ENCODE results near the gene SYT5. TPM values are rescaled to one million over a fixed set of nuclear protein-coding genes. Genes with fewer than 3 reads are reported as not detected.

The SYT5 gene
- total and polyA plus RNA-seq, 2 experiments from 2014 or later, result 0.12 TPM; not detected in 1

DNA sequence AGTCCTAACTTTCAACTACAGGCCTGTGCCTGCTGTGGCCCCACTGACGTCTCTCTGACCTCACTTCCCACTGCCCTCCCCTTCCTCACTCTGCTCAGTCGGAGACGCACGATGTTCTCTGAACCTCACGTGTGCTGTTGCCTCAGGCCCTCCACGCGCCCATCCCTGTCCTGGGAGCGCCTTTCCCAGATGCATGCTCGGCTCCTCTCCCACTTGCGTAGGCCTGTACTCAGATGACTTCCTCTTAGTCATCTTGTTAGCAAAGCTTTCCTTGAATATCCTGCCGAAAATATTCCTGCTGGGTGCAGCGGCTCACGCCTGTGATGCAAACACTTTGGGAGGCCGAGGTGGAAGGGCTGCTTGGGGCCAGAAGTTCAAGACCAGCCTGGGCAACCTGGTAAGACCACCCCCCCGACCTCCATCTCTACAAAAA lies 9.3 kb upstream of the SYT5 start:
- TF ChIP-seq, protein P1, sequence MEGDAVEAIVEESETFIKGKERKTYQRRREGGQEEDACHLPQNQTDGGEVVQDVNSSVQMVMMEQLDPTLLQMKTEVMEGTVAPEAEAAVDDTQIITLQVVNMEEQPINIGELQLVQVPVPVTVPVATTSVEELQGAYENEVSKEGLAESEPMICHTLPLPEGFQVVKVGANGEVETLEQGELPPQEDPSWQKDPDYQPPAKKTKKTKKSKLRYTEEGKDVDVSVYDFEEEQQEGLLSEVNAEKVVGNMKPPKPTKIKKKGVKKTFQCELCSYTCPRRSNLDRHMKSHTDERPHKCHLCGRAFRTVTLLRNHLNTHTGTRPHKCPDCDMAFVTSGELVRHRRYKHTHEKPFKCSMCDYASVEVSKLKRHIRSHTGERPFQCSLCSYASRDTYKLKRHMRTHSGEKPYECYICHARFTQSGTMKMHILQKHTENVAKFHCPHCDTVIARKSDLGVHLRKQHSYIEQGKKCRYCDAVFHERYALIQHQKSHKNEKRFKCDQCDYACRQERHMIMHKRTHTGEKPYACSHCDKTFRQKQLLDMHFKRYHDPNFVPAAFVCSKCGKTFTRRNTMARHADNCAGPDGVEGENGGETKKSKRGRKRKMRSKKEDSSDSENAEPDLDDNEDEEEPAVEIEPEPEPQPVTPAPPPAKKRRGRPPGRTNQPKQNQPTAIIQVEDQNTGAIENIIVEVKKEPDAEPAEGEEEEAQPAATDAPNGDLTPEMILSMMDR (IDR thresholded peaks at IDR 0.05; ENCODE audit: low read depth, low read length), result no peak
- DNase-seq (ENCODE audit: low read depth in 1 of 2, low spot score in 1 of 2), result peak in 1 of 2 donors; percentile 98

DNA sequence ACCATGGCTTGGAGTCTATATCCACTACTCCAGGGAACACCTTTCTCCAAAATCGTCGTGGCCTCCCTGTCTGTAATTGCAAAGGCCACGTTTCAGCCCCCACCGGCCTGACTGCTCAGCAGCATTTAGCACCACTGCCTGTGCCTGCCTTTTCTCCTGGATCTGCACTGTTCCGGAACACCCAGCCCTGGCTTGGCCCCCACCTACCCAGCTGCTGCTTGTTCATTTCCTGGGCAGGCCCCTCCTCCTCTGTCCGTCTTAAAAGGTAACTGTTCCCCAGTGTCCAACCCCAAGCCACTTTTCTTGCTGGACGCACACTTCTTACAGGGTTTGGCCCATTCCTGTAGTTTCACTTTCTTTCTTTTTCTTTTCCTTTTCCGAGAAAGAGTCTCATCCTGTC lies 8.5 kb upstream of the SYT5 start:
- H3K27ac ChIP-seq, result no peak overlapping the region
- no peaks in the 10 kb centered on the region for H3K4me1 ChIP-seq (ENCODE audit: low read depth)
- TF ChIP-seq, protein P1 (IDR thresholded peaks at IDR 0.05; ENCODE audit: low read depth, low read length), result no peak
- no peak overlapping the region for H3K4me3 ChIP-seq
- peaks cover 15% of the 10 kb centered on the region for H3K27me3 ChIP-seq
- H3K36me3 ChIP-seq, result no peaks in the 10 kb centered on the region
- no peaks in the 10 kb centered on the region for H3K9me3 ChIP-seq (ENCODE audit: low read depth)
- DNase-seq (ENCODE audit: low read depth in 1 of 2, low spot score in 1 of 2), result peak in 1 of 2 donors; percentile 48

More for the DNA sequence above, 9.3 kb upstream of the SYT5 start:
- Histone ChIP-seq H3K9me3 (ENCODE audit: low read depth) (no peaks in the 10 kb centered on the region), H3K36me3 (no peaks in the 10 kb centered on the region), H3K27ac (no peak overlapping the region), H3K4me3 (no peak overlapping the region), H3K27me3 (peaks cover 12% of the 10 kb centered on the region), H3K4me1 (ENCODE audit: low read depth) (no peaks in the 10 kb centered on the region)

- Histone ChIP-seq H3K9me3 (ENCODE audit: low read depth) (no peaks in the 10 kb centered on the region), H3K4me1 (ENCODE audit: low read depth) (no peaks in the 10 kb centered on the region), H3K27ac (no peak overlapping the region), H3K36me3 (no peaks in the 10 kb centered on the region), H3K27me3 (peaks cover 38% of the 10 kb centered on the region), H3K4me3 (no peak overlapping the region)
- no peak for DNase-seq (ENCODE audit: low read depth in 1 of 2, low spot score in 1 of 2)
- TF ChIP-seq, protein P1 (IDR thresholded peaks at IDR 0.05; ENCODE audit: low read depth, low read length), result no peak
Observed at GRCh38 chr19:55186080-55186479, 6.0 kb upstream of the SYT5 start.

- Histone ChIP-seq H3K36me3 (no peaks in the 10 kb centered on the region), H3K27me3 (peaks cover 73% of the 10 kb centered on the region)
- TF ChIP-seq, protein P1 (IDR thresholded peaks at IDR 0.05; ENCODE audit: low read depth, low read length), result no peak
Observed at GRCh38 chr19:55181740-55182139, 1.7 kb upstream of the SYT5 start.

DNA sequence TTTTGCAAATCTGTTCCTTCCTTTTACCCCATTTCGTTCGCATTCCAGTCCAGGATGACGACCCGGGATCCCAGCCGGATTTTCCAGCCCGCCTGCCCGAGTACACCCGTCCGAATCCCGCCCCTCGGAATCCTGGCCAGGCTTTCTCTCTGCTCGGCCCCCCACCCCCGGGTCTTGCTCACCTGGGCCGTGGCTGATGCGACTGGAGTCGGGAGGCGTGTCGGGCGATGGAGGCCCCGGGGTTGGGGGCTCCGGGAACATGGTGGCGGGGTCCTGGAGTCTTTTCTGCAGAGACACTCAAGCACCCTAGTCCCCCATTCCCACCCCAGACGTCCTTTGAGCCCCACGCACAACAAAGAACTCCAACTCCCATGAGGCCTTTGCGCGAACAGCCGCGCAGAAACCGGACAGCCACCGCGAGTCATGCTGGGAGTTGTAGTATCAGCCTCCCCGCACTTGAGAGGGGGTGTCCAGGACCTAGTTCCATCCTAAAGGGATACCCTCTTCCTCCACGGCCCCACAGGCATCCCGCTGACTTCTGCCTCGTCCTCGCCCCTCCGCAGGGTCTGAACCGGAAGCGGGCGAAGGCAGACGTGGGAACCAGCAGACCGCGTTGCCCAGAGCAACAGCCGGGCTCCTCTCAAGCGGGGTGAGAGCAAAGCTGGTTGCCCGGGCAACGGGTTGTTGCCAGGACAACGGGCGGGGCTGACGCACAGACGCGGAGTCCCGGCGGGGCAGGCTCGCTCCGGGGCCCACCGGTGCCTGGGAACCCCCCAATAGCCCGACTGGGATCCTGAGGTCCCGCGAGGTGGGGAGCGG lies 1.1 kb downstream of the SYT5 start:
- peak; percentile 63 to 88 for DNase-seq (ENCODE audit: low read depth in 1 of 2, low spot score in 1 of 2)
- Histone ChIP-seq H3K4me3 (peak overlapping the region; percentile 20), H3K27ac (no peak overlapping the region), H3K4me1 (ENCODE audit: low read depth) (no peaks in the 10 kb centered on the region), H3K27me3 (peaks cover 92% of the 10 kb centered on the region), H3K9me3 (ENCODE audit: low read depth) (no peaks in the 10 kb centered on the region), H3K36me3 (no peaks in the 10 kb centered on the region)
- TF ChIP-seq, protein P1 (IDR thresholded peaks at IDR 0.05; ENCODE audit: low read depth, low read length), result no peak

More at GRCh38 chr19:55181740-55182139, 1.7 kb upstream of the SYT5 start:
- DNase-seq (ENCODE audit: low read depth in 1 of 2, low spot score in 1 of 2), result no peak
- H3K4me1 ChIP-seq (ENCODE audit: low read depth), result no peaks in the 10 kb centered on the region
- H3K9me3 ChIP-seq (ENCODE audit: low read depth), result no peaks in the 10 kb centered on the region
- H3K4me3 ChIP-seq, result no peak overlapping the region
- H3K27ac ChIP-seq, result no peak overlapping the region

Measured in cardiac muscle cell (in vitro differentiated cells and primary cell).